ENCODE results near the gene PAH. TPM values are rescaled to one million over a fixed set of nuclear protein-coding genes. Genes with fewer than 3 reads are reported as not detected.
A peak's percentile ranks its signal among the peaks of the same experiment; 100 is the strongest.

Gene PAH
- total and polyA plus RNA-seq, 10 of the 15 experiments (the other 5 are each of a cell fraction or from before 2014, with no cell fraction given), result 0.20 to 4.8 (median 0.55) TPM; not detected in 1

DNA sequence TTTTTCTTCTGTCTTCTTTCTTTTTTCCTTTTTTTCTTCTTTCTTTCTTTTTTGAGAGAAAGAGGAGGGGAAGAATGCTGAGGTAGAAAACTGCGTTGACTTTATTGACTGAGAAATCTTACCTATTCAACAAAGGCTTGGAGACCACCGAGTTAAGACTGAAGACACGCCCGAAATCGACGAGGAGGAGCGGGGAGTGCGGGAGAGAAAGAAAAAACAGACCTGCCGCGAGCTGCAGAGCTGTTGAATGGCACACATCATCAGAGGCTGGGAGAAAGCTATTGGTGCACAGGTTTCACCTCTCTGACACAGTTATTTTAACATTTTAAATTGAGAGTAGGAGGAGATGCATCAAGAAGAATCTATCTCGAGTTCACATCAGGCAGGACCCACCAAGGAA lies 45.5 kb upstream of the PAH start (continued):
- TF ChIP-seq PAX5 (IDR thresholded peaks at IDR 0.05; ENCODE audit: borderline replicate concordance, low read depth, low read length) (no peak), CBFB (IDR thresholded peaks at IDR 0.05; ENCODE audit: low read depth) (no peak)

DNA sequence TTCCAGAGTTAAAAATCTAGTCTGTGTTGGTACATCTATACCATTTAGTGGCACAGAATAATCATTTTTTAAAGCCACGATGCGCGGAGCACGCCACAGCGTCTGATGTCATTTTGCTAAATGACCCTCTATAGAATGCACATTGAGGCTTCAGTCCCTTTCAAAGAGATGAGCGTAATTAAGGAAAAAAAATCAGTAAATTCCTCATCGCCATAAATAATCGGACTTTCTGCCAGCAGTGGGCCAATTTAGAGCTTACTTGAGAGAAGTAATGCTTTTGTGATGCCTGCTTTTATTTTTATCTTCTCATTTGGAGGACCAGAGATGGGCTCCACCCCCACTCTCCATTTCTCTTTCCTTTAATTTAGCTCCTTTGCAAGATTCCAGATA lies 44.4 kb upstream of the PAH start:
- 2% methylated on average over 8 of the region's 8 CpGs for WGBS (ENCODE audit: insufficient coverage, insufficient replicate concordance, low lambda C conversion rate, missing lambda C conversion rate)
- Histone ChIP-seq H3K36me3 (ENCODE audit: control insufficient read depth in 2 of 2, insufficient read depth in 2 of 2, low read length in 1 of 2) (no peaks in the 10 kb centered on the region), H2AFZ (ENCODE audit: control insufficient read depth, low read depth, low read length) (no peak overlapping the region), H3K4me2 (ENCODE audit: control insufficient read depth, insufficient read depth) (peak overlapping the region; percentile 53; the same call in 1 of the 2 replicates), H3K27ac (ENCODE audit: control insufficient read depth, insufficient read depth) (no peak overlapping the region), H3K4me1 (ENCODE audit: control insufficient read depth, insufficient read depth, low read length) (peaks cover 8% of the 10 kb centered on the region), H3K4me3 (no peak overlapping the region), H3K9ac (ENCODE audit: control insufficient read depth, insufficient read depth, low read length) (no peak overlapping the region), H3K27me3 (replicated peaks in 1 of 2; ENCODE audit: control insufficient read depth in 2 of 2, insufficient read depth in 2 of 2, low read length in 1 of 2) (peaks cover 0 to 28% of the 10 kb centered on the region in 2 experiments; a peak in 2 of 4 replicates), H4K20me1 (ENCODE audit: control insufficient read depth, insufficient read depth) (no peaks in the 10 kb centered on the region), H3K9me3 (replicated peaks; ENCODE audit: control insufficient read depth, insufficient read depth, low read length) (peaks cover 8% of the 10 kb centered on the region), H3K79me2 (ENCODE audit: control insufficient read depth, insufficient read depth, low read length) (no peaks in the 10 kb centered on the region)
- intact Hi-C loops (cut with micrococcal nuclease; ENCODE audit: unreplicated experiment) (no loop called here), in situ Hi-C loops (cut with MboI) (no loop called here)
- DNase-seq (ENCODE audit: low read depth, low spot score) (no peak), FAIRE-seq (no peak), ATAC-seq (no peak)
- SMC1A ChIA-PET (ENCODE audit: uncharacterized antibody, unreplicated experiment), result interaction anchor here (0.5 to 5.9 kb wide), 18 partner anchors 13 to 587 kb away, joined by 3 to 39 read pairs (median 4); no protein-coding TSS in a partner anchor
- RAD21 ChIA-PET (ENCODE audit: unreplicated experiment), result interaction anchor here (0.6 to 5.6 kb wide), 15 partner anchors 9 to 544 kb away, joined by 3 to 54 read pairs (median 4); no protein-coding TSS in a partner anchor
- CTCF ChIA-PET, result interaction anchor here (0.6 to 3.0 kb wide), 12 partner anchors 8 to 587 kb away, joined by 3 to 16 read pairs (median 4); no protein-coding TSS in a partner anchor
- no TSS peak for BruUV-seq (replicated peaks)
- TF ChIP-seq TCF12 (IDR thresholded peaks at IDR 0.05; ENCODE audit: low read depth, low read length), result no peak
- peak; percentile 9 for TF ChIP-seq SUZ12 (IDR thresholded peaks at IDR 0.05; ENCODE audit: unreplicated experiment)
- no peak for TF ChIP-seq SMARCA5 (IDR thresholded peaks at IDR 0.05)
- TF ChIP-seq STAT1 (conservative IDR thresholded peaks at IDR 0.05), result no peak
- POLR2A ChIA-PET, result interaction anchor here (0.5 to 3.0 kb wide), 7 partner anchors 9 to 348 kb away, joined by 3 to 16 read pairs (median 4); no protein-coding TSS in a partner anchor

All from GM12878 (cell line).